Esophagus muscularis mucosa (tissue), 4 donors: ENCODE data around the gene DNAJC27.

Source experiments
- EP300 ChIP-seq: sonication (generic); formaldehyde crosslinking; IDR thresholded peaks from one replicate; pipeline ENCODE4 v1.6.1; 2017; ENCODE audit warnings: antibody characterized with exemption
- POLR2A ChIP-seq: fragments of 450-650 bp; IDR thresholded peaks from one replicate; pipeline ENCODE4 v1.6.1; 2017; ENCODE audit warnings: antibody characterized with exemption, moderate library complexity, mild to moderate bottlenecking, low read depth
- POLR2AphosphoS5 ChIP-seq, 2 donors: sonication (generic); formaldehyde crosslinking; IDR thresholded peaks; one replicate each; pipeline ENCODE4 v1.6.1; 2017; ENCODE audit warnings: antibody characterized with exemption in 2 of 2
- TF ChIP-seq, protein P1 (sequence below), 3 experiments: fragments of 200-600 bp in 2 of 3; fragments of 450-650 bp in 1 of 3; sonication (generic) in 2 of 3; IDR thresholded peaks; one replicate each; pipeline ENCODE4 v1.5.1; 2017 to 2019; ENCODE audit warnings: antibody characterized with exemption in 3 of 3, mild to moderate bottlenecking in 2 of 3, moderate library complexity in 1 of 3

DNA sequence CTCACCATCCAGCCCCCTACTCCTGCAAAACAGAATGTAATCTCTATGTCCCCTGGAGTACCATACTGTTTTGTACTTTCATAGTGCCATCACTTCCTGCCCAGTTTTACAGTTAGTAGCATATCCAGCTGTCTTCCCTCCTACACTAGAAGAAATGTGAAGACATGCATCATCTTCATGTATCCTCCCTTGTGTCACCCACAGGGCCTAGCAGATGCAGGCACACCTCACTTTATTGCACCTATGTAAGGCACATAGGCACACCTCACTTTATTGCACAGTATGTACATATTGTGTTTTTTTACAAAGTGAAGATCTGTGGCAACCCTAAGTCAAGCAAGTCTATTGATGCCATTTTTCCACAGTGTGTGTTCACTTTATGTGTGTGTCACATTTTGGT, 12.0 kb downstream of the DNAJC27 start:
- TF ChIP-seq, protein P1, sequence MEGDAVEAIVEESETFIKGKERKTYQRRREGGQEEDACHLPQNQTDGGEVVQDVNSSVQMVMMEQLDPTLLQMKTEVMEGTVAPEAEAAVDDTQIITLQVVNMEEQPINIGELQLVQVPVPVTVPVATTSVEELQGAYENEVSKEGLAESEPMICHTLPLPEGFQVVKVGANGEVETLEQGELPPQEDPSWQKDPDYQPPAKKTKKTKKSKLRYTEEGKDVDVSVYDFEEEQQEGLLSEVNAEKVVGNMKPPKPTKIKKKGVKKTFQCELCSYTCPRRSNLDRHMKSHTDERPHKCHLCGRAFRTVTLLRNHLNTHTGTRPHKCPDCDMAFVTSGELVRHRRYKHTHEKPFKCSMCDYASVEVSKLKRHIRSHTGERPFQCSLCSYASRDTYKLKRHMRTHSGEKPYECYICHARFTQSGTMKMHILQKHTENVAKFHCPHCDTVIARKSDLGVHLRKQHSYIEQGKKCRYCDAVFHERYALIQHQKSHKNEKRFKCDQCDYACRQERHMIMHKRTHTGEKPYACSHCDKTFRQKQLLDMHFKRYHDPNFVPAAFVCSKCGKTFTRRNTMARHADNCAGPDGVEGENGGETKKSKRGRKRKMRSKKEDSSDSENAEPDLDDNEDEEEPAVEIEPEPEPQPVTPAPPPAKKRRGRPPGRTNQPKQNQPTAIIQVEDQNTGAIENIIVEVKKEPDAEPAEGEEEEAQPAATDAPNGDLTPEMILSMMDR (IDR thresholded peaks at IDR 0.05): no peak
- TF ChIP-seq POLR2A (no peak), POLR2AphosphoS5 (IDR thresholded peaks at IDR 0.05) (no peak), EP300 (no peak)
